CD14-positive monocyte (primary cell): Measurements from ENCODE around the gene PIGZ. TPM values are rescaled to one million over a fixed set of nuclear protein-coding genes. Genes with fewer than 3 reads are reported as not detected.

Experiments
- DNase-seq, 3 donors: peaks; one replicate each; pipeline ENCODE4 v3.0.0-alpha.2; 2011 to 2022
- H2AFZ ChIP-seq: 2 replicates; pipeline ENCODE4 v1.6.0; 2012; ENCODE audit warnings: mild to moderate bottlenecking, low read depth, low read length, inconsistent platforms; ENCODE audit not compliant: insufficient read depth, poor library complexity, severe bottlenecking
- H3K27ac ChIP-seq, 2 donors: 1 replicate in 1 of 2; 2 replicates in 1 of 2; pipeline ENCODE4 v1.5.1; 2012 to 2013; ENCODE audit warnings: low read length in 2 of 2, control low read depth in 1 of 2, inconsistent platforms in 1 of 2, low read depth in 1 of 2, mild to moderate bottlenecking in 1 of 2
- H3K27me3 ChIP-seq, 2 donors: one replicate each; pipeline versions ENCODE4 v1.6.0 to v1.6.1; 2011 to 2013; ENCODE audit warnings: low read length in 2 of 2; ENCODE audit not compliant: control insufficient read depth in 2 of 2, insufficient read depth in 2 of 2
- H3K36me3 ChIP-seq, 2 donors: replicated peaks in 1 of 2; 1 replicate in 1 of 2; 2 replicates in 1 of 2; pipeline versions ENCODE4 v1.5.1 to v1.6.1; 2012 to 2013; ENCODE audit warnings: low read length in 2 of 2, control low read depth in 1 of 2, inconsistent platforms in 1 of 2, mild to moderate bottlenecking in 1 of 2; ENCODE audit not compliant: insufficient read depth in 2 of 2, control insufficient read depth in 1 of 2
- H3K4me1 ChIP-seq, 2 donors: 1 replicate in 1 of 2; 2 replicates in 1 of 2; pipeline versions ENCODE4 v1.5.1 to v1.6.1; 2012 to 2013; ENCODE audit warnings: low read length in 2 of 2, control low read depth in 1 of 2, inconsistent platforms in 1 of 2, mild to moderate bottlenecking in 1 of 2, moderate library complexity in 1 of 2; ENCODE audit not compliant: insufficient read depth in 2 of 2, control insufficient read depth in 1 of 2
- H3K4me2 ChIP-seq: replicated peaks from 2 replicates; pipeline ENCODE3; 2012; ENCODE audit warnings: low read length, moderate library complexity, mild to moderate bottlenecking; ENCODE audit not compliant: poor library complexity, severe bottlenecking; ENCODE audit errors: extremely low read depth
- H3K4me3 ChIP-seq, 3 experiments: fragments of 200-600 bp in 1 of 3; sonication (generic) in 1 of 3; replicated peaks in 1 of 3; 1 replicate in 2 of 3; 2 replicates in 1 of 3; pipeline ENCODE4 v1.5.1; 2011 to 2013; ENCODE audit warnings: low read length in 3 of 3, mild to moderate bottlenecking in 3 of 3, control low read depth in 2 of 3, low read depth in 2 of 3, inconsistent platforms in 1 of 3, moderate library complexity in 1 of 3
- H3K79me2 ChIP-seq: 2 replicates; pipeline ENCODE4 v1.6.0; 2012; ENCODE audit warnings: mild to moderate bottlenecking, control low read depth, inconsistent platforms, low read length, moderate library complexity; ENCODE audit not compliant: insufficient read depth
- H3K9ac ChIP-seq: 2 replicates; pipeline ENCODE4 v1.6.0; 2017; ENCODE audit warnings: low read length, mild to moderate bottlenecking; ENCODE audit not compliant: insufficient read depth, poor library complexity, severe bottlenecking
- H3K9me3 ChIP-seq, 2 donors: replicated peaks in 1 of 2; 1 replicate in 1 of 2; 2 replicates in 1 of 2; pipeline versions ENCODE4 v1.5.1 to v1.6.1; 2012 to 2013; ENCODE audit warnings: low read length in 2 of 2, control low read depth in 1 of 2; ENCODE audit not compliant: control insufficient read depth in 1 of 2, insufficient read depth in 1 of 2
- H4K20me1 ChIP-seq: 2 replicates; pipeline ENCODE4 v1.6.0; 2012; ENCODE audit warnings: mild to moderate bottlenecking, low read length, control low read depth, moderate library complexity; ENCODE audit not compliant: insufficient read depth
- H3K27ac Mint-ChIP-seq, 7 donors: one replicate each; pipeline ENCODE4 v1.8.0; 2020; ENCODE audit warnings: mild to moderate bottlenecking in 7 of 7, mixed read lengths in 7 of 7, moderate library complexity in 6 of 7, inconsistent platforms in 2 of 7
- H3K27me3 Mint-ChIP-seq, 3 donors: one replicate each; pipeline ENCODE4 v1.8.0; 2021 to 2022; ENCODE audit warnings: low read depth in 3 of 3, mild to moderate bottlenecking in 3 of 3, mixed read lengths in 3 of 3, moderate library complexity in 3 of 3, inconsistent platforms in 1 of 3
- H3K36me3 Mint-ChIP-seq, 2 donors: one replicate each; pipeline ENCODE4 v1.8.0; 2020; ENCODE audit warnings: mixed read lengths in 2 of 2, inconsistent platforms in 1 of 2, mild to moderate bottlenecking in 1 of 2
- H3K4me1 Mint-ChIP-seq: one replicate; pipeline ENCODE4 v1.8.0; 2020; ENCODE audit warnings: mild to moderate bottlenecking, mixed read lengths
- H3K4me3 Mint-ChIP-seq, 2 donors: one replicate each; pipeline ENCODE4 v1.8.0; 2020; ENCODE audit warnings: mild to moderate bottlenecking in 2 of 2, mixed read lengths in 2 of 2, moderate library complexity in 1 of 2
- H3K9me3 Mint-ChIP-seq, 7 donors: one replicate each; pipeline ENCODE4 v1.8.0; 2020 to 2022; ENCODE audit warnings: mixed read lengths in 7 of 7, mild to moderate bottlenecking in 6 of 7, moderate library complexity in 6 of 7, inconsistent platforms in 2 of 7
- CTCF ChIP-seq: fragments of 200-600 bp; IDR thresholded peaks from one replicate; pipeline ENCODE4 v1.8.0; 2022; ENCODE audit warnings: antibody characterized with exemption, mild to moderate bottlenecking
- WGBS: methylation state at CpG from one replicate; pipeline ENCODE4 v1.1.5; 2013; ENCODE audit warnings: missing lambda C conversion rate; ENCODE audit not compliant: insufficient coverage; 5-methylcytosine and 5-hydroxymethylcytosine counted together
- intact Hi-C, 2 donors: fragments of 100-400 bp; cut with micrococcal nuclease; formaldehyde crosslinking; loops; one replicate each; pipeline versions ENCODE4 v1.15.0 to v1.15.1; 2023
- polyA plus RNA-seq, 3 donors: library from polyadenylated mRNA; depleted of rRNA in 1 of 3; unstranded in 2 of 3; stranded (reverse) in 1 of 3; fragments of 300-500 nt in 2 of 3; fragments of >200 nt in 1 of 3; fragmentation: Illumina TruSeq in 2 of 3; gene quantifications; 1 replicate in 2 of 3; 2 replicates in 1 of 3; pipeline ENCODE4 v1.2.3, GENCODE V29; 2012 to 2021

The PIGZ gene
- polyA plus RNA-seq, 3 donors = 1.6 to 3.8 (median 1.9) TPM

- Mint-ChIP-seq H3K36me3 (no peaks in the 10 kb centered on the region), H3K4me3 (no peak overlapping the region), H3K9me3 (no peaks in the 10 kb centered on the region), H3K4me1 (no peaks in the 10 kb centered on the region), H3K27ac (no peak overlapping the region), H3K27me3 (peaks cover 4 to 12% (median 6%) of the 10 kb centered on the region in 3 donors)
- H3K27me3 ChIP-seq = no peaks in the 10 kb centered on the region
- no peak overlapping the region for H3K9ac ChIP-seq
- no peaks in the 10 kb centered on the region for H3K9me3 ChIP-seq
- DNase-seq = no peak
- H3K27ac ChIP-seq = no peak overlapping the region
- H2AFZ ChIP-seq = no peak overlapping the region
- H3K4me3 ChIP-seq = no peak overlapping the region
- no peaks in the 10 kb centered on the region for H4K20me1 ChIP-seq
- intact Hi-C loops = no loop called here
- 97% methylated on average over 11 of the region's 18 CpGs for whole genome bisulfite sequencing
- no peak overlapping the region for H3K4me2 ChIP-seq
- no peaks in the 10 kb centered on the region for H3K36me3 ChIP-seq
- no peak for TF ChIP-seq CTCF
- H3K4me1 ChIP-seq = no peaks in the 10 kb centered on the region
- H3K79me2 ChIP-seq = no peaks in the 10 kb centered on the region
These were observed 48.4 kb upstream of the PIGZ start for GRCh38 chr3:197017003-197017402.

- Histone ChIP-seq H3K4me3 (no peak overlapping the region), H3K79me2 (no peaks in the 10 kb centered on the region), H3K36me3 (no peaks in the 10 kb centered on the region), H3K27me3 (no peaks in the 10 kb centered on the region), H3K9ac (no peak overlapping the region), H4K20me1 (no peaks in the 10 kb centered on the region), H3K4me2 (no peak overlapping the region), H3K9me3 (no peaks in the 10 kb centered on the region), H3K27ac (no peak overlapping the region), H3K4me1 (no peaks in the 10 kb centered on the region), H2AFZ (no peak overlapping the region)
- no peak for TF ChIP-seq CTCF
- intact Hi-C loops = no loop called here
- no peaks in the 10 kb centered on the region for H3K36me3 Mint-ChIP-seq
- no peaks in the 10 kb centered on the region for H3K9me3 Mint-ChIP-seq
- H3K4me3 Mint-ChIP-seq = no peak overlapping the region
- peaks cover 0 to 6% (median 3%) of the 10 kb centered on the region in 3 donors for H3K27me3 Mint-ChIP-seq
- DNase-seq = no peak
- WGBS = 95% methylated on average over 23 of the region's 28 CpGs
- peak overlapping the region in 1 of 7 donors; percentile 22 for H3K27ac Mint-ChIP-seq
- no peaks in the 10 kb centered on the region for H3K4me1 Mint-ChIP-seq
These were observed 47.4 kb upstream of the PIGZ start for GRCh38 chr3:197015790-197016736.
